Ishikawa (cell line): ENCODE data around the gene CELSR1.

Source experiments
- EP300 ChIP-seq: IDR thresholded peaks from 2 replicates; pipeline ENCODE4 v1.6.1; 2012; ENCODE audit warnings: borderline replicate concordance
- FOXM1 ChIP-seq: IDR thresholded peaks from 2 replicates; pipeline ENCODE4 v1.6.1; 2012; ENCODE audit warnings: low read depth, borderline replicate concordance
- RAD21 ChIP-seq: IDR thresholded peaks from 2 replicates; pipeline ENCODE4 v1.6.1; 2012; ENCODE audit warnings: low read depth
- TCF12 ChIP-seq: IDR thresholded peaks from 2 replicates; pipeline ENCODE4 v1.6.1; 2012; ENCODE audit warnings: low read depth
- YY1 ChIP-seq: IDR thresholded peaks from 2 replicates; pipeline ENCODE4 v1.6.1; 2012; ENCODE audit warnings: low read depth
- TF ChIP-seq, protein P1 (sequence below): IDR thresholded peaks from 2 replicates; pipeline ENCODE4 v1.6.1; 2012; ENCODE audit warnings: low read depth, mild to moderate bottlenecking

DNA sequence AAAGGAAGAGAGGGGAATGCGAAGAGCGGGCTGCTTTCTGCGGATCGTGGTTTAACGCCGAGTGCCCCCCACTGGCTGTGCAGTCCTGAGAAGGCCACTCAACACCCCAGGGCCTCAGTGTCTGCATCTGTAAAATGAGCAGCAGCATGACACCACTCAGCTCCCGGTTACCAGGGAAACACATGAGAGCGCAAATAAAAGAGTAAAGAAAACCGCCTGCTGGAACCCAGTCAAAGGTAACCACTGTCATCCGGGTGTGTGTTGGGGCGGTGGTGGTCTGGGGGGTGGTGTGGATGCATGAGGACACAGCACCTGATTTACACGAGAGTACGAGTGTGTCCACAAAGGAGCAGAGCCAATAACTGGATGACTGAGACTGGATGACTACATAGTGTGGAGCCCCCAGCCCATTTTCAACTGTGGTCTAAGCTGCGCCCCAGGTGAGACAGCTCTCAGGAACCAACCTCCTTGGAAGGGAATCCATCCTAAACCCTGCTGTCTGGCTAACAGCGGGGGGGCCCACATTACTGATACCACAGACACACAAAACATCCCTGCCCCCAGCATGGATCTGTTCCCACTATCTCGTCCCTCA lies 5.7 kb downstream of the CELSR1 start:
- TF ChIP-seq EP300: no peak
- no peak for TF ChIP-seq RAD21
- TF ChIP-seq, protein P1, sequence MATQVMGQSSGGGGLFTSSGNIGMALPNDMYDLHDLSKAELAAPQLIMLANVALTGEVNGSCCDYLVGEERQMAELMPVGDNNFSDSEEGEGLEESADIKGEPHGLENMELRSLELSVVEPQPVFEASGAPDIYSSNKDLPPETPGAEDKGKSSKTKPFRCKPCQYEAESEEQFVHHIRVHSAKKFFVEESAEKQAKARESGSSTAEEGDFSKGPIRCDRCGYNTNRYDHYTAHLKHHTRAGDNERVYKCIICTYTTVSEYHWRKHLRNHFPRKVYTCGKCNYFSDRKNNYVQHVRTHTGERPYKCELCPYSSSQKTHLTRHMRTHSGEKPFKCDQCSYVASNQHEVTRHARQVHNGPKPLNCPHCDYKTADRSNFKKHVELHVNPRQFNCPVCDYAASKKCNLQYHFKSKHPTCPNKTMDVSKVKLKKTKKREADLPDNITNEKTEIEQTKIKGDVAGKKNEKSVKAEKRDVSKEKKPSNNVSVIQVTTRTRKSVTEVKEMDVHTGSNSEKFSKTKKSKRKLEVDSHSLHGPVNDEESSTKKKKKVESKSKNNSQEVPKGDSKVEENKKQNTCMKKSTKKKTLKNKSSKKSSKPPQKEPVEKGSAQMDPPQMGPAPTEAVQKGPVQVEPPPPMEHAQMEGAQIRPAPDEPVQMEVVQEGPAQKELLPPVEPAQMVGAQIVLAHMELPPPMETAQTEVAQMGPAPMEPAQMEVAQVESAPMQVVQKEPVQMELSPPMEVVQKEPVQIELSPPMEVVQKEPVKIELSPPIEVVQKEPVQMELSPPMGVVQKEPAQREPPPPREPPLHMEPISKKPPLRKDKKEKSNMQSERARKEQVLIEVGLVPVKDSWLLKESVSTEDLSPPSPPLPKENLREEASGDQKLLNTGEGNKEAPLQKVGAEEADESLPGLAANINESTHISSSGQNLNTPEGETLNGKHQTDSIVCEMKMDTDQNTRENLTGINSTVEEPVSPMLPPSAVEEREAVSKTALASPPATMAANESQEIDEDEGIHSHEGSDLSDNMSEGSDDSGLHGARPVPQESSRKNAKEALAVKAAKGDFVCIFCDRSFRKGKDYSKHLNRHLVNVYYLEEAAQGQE: no peak
- TF ChIP-seq YY1: no peak
- no peak for TF ChIP-seq FOXM1
- TF ChIP-seq TCF12: no peak
